Large intestine (tissue), 3 donors: ENCODE results near the gene CAMK1G. TPM values are rescaled to one million over a fixed set of nuclear protein-coding genes. Genes with fewer than 3 reads are reported as not detected.
A peak's percentile ranks its signal among the peaks of the same experiment; 100 is the strongest.

Experiments used
- DNase-seq, 2 donors: peaks; one replicate each; pipeline versions ENCODE4 v3.0.0 to v3.0.0-alpha.2; 2013
- H3K27ac ChIP-seq: one replicate; pipeline ENCODE4 v1.5.1; 2013; ENCODE audit warnings: low read length
- H3K27me3 ChIP-seq: 2 replicates; pipeline ENCODE4 v1.6.1; 2013; ENCODE audit warnings: low read length; ENCODE audit not compliant: control insufficient read depth, insufficient read depth
- H3K36me3 ChIP-seq: 2 replicates; pipeline ENCODE4 v1.6.1; 2013; ENCODE audit warnings: low read length; ENCODE audit not compliant: control insufficient read depth, insufficient read depth
- H3K4me1 ChIP-seq: one replicate; pipeline ENCODE4 v1.6.1; 2013; ENCODE audit warnings: low read length; ENCODE audit not compliant: control insufficient read depth, insufficient read depth
- H3K4me3 ChIP-seq: one replicate; pipeline ENCODE4 v1.5.1; 2013; ENCODE audit warnings: low read length
- H3K9me3 ChIP-seq: one replicate; pipeline ENCODE4 v1.6.1; 2013; ENCODE audit warnings: mild to moderate bottlenecking, low read depth, low read length, moderate library complexity; ENCODE audit not compliant: control insufficient read depth
- WGBS: methylation state at CpG from one replicate; pipeline ENCODE4 v1.1.5; 2013; ENCODE audit warnings: low lambda C conversion rate; ENCODE audit not compliant: insufficient coverage; 5-methylcytosine and 5-hydroxymethylcytosine counted together
- polyA plus RNA-seq: library from polyadenylated mRNA; unstranded; fragments of 120-200 nt; gene quantifications from one replicate; pipeline ENCODE4 v1.2.1, GENCODE V29; 2013

The CAMK1G gene
- polyA plus RNA-seq, 1 donor, result 0.63 TPM

- no CpG with 5 or more reads among the region's 1 CpG for WGBS
- Histone ChIP-seq H3K27me3 (peaks cover 10% of the 10 kb centered on the region), H3K36me3 (no peaks in the 10 kb centered on the region)
These were observed 14.7 kb downstream of the CAMK1G start for GRCh38 chr1:209598227-209598626.

GRCh38 chr1:209600541-209600940 lies 17.0 kb downstream of the CAMK1G start:
- WGBS, result no CpG with 5 or more reads among the region's 1 CpG
- Histone ChIP-seq H3K4me3 (no peak overlapping the region), H3K36me3 (no peaks in the 10 kb centered on the region), H3K27ac (no peak overlapping the region), H3K4me1 (no peaks in the 10 kb centered on the region), H3K9me3 (no peaks in the 10 kb centered on the region), H3K27me3 (peaks cover 8% of the 10 kb centered on the region)
- no peak for DNase-seq

More at GRCh38 chr1:209598227-209598626, 14.7 kb downstream of the CAMK1G start:
- Histone ChIP-seq H3K27ac (no peak overlapping the region), H3K4me1 (no peaks in the 10 kb centered on the region), H3K9me3 (no peaks in the 10 kb centered on the region), H3K4me3 (no peak overlapping the region)
- DNase-seq, result no peak

DNA sequence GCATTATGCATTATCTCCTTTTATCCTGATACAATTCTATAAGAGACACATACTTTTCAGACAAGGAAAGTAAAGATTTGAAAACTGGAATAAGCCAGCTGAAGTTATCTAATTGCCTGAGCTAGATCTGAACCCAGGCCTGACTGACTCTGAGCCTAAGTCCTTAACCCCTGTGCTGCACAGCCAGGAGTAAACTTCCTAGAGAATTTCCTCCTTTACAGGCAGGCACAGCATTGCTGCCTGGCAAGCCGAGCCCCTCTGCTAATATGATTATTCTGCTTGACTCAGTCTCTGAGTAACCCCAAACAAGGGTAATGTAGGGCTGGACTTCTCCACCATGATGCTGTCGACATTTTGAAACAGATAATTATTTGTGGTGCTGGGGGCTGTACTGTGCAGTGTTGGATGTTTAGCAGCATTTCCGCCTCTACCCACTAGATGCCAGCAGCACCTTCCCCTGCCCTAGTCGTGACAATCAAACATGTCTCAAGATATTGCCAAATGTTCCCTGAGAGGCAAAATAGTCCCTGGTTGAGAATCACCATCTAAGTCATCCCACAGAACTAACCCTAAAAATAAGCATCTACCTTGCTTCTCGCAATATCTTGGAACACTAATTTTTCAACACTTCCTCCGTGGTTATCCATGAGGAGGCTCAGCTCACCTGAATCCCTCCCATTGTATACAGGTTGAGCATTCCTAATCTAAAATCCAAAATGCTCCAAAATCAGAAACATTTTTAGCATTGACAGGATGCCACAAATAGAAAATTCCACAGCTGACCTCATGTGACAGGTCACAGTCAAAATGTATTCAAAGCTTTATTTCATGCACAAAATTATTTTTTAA lies 18.5 kb downstream of the CAMK1G start:
- Histone ChIP-seq H3K36me3 (no peaks in the 10 kb centered on the region), H3K4me1 (peaks cover 2% of the 10 kb centered on the region), H3K27me3 (peaks cover 8% of the 10 kb centered on the region), H3K9me3 (no peaks in the 10 kb centered on the region), H3K4me3 (no peak overlapping the region), H3K27ac (no peak overlapping the region)
- 50% methylated on average over 2 of the region's 6 CpGs for WGBS
- peak in 1 of 2 donors; percentile 24 for DNase-seq

GRCh38 chr1:209603877-209604276 lies 20.4 kb downstream of the CAMK1G start:
- H3K27ac ChIP-seq, result no peak overlapping the region
- H3K4me1 ChIP-seq, result peaks cover 9% of the 10 kb centered on the region
- no peaks in the 10 kb centered on the region for H3K36me3 ChIP-seq
- no peaks in the 10 kb centered on the region for H3K9me3 ChIP-seq
- peaks cover 3% of the 10 kb centered on the region for H3K27me3 ChIP-seq
- no CpG with 5 or more reads among the region's 5 CpGs for WGBS
- H3K4me3 ChIP-seq, result no peak overlapping the region
- DNase-seq, result no peak

DNA sequence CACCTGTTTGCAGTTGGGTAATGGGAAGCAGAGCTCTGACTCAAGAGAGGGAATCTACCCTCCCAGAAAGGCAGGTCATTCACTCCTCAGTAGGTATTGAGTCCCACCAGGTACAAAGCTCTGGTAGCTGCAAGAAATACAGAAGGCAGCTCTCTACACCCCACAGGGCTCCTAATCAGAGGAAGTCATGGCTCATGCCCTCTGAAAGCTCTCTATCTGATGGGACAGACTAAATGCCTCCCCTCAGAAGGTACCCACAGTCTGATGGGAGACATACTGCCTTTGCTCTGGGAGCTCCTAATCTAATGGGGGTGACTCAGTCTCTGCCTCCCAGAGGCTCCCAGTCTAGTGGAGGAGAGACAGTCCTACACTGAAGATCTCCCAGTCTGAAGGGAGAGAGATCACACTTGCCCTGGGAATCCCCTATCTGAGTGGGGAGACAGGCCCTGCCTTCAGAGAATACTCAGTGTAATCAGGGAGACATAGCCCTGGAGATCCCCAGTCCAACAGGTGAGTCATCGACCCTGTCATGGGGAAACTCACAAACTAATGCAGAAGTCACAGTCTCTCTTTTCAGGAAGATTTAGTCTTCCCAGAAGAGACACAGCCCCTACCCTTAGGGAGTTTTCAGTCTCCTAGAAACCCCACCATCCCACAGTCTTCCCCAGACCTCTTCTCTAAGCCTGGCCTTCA lies 23.7 kb downstream of the CAMK1G start:
- no CpG with 5 or more reads among the region's 1 CpG for WGBS
- Histone ChIP-seq H3K9me3 (no peaks in the 10 kb centered on the region), H3K27ac (peak overlapping the region; percentile 46), H3K36me3 (no peaks in the 10 kb centered on the region), H3K27me3 (no peaks in the 10 kb centered on the region), H3K4me3 (no peak overlapping the region), H3K4me1 (peaks cover 9% of the 10 kb centered on the region)
- DNase-seq, result peak; percentile 38 to 66

- no peak overlapping the region for H3K4me3 ChIP-seq
- no peak for DNase-seq
- WGBS, result no CpG with 5 or more reads among the region's 8 CpGs
- no peaks in the 10 kb centered on the region for H3K27me3 ChIP-seq
- peak overlapping the region; percentile 46 for H3K27ac ChIP-seq
- no peaks in the 10 kb centered on the region for H3K9me3 ChIP-seq
- no peaks in the 10 kb centered on the region for H3K36me3 ChIP-seq
- peaks cover 9% of the 10 kb centered on the region for H3K4me1 ChIP-seq
These were observed 24.3 kb downstream of the CAMK1G start for GRCh38 chr1:209607795-209608178.

GRCh38 chr1:209609041-209609790 lies 25.7 kb downstream of the CAMK1G start:
- DNase-seq, result no peak
- no peak overlapping the region for H3K27ac ChIP-seq
- no CpG with 5 or more reads among the region's 9 CpGs for WGBS
- no peaks in the 10 kb centered on the region for H3K9me3 ChIP-seq
- peaks cover 3% of the 10 kb centered on the region for H3K36me3 ChIP-seq
- no peaks in the 10 kb centered on the region for H3K27me3 ChIP-seq
- no peak overlapping the region for H3K4me3 ChIP-seq
- H3K4me1 ChIP-seq, result peaks cover 9% of the 10 kb centered on the region

- Histone ChIP-seq H3K36me3 (peaks cover 11% of the 10 kb centered on the region), H3K9me3 (no peaks in the 10 kb centered on the region), H3K4me3 (no peak overlapping the region), H3K27me3 (no peaks in the 10 kb centered on the region), H3K27ac (no peak overlapping the region), H3K4me1 (peaks cover 9% of the 10 kb centered on the region)
- DNase-seq, result peak in 1 of 2 donors; percentile 20
- 100% methylated on average over 1 of the region's 8 CpGs for WGBS
These were observed 26.5 kb downstream of the CAMK1G start for GRCh38 chr1:209609791-209610630.

DNA sequence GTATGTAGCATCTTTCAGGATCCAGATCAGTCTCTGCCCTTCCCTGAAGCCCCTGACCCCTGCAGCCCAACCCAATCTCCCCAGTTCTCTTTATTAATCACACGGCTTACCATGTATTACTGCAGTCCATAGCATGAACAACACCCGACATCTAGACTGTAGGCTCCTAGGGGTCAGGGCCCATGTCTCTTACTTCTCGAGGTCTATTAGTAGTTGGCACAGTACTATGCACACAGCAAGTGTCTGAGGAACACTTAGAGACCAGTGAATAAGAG lies 27.1 kb downstream of the CAMK1G start:
- Histone ChIP-seq H3K9me3 (no peaks in the 10 kb centered on the region), H3K36me3 (peaks cover 16% of the 10 kb centered on the region), H3K27me3 (no peaks in the 10 kb centered on the region), H3K27ac (no peak overlapping the region), H3K4me3 (no peak overlapping the region), H3K4me1 (peaks cover 9% of the 10 kb centered on the region)
- DNase-seq, result no peak
- 100% methylated on average over 2 of the region's 3 CpGs for WGBS
